GM19455 (cell line): ENCODE results near the gene ANKRD33B.
"Not testable (repeated sequence)": the region's sequence is repeated elsewhere in the genome, so short reads cannot be mapped to it uniquely, and the experiment has no call there.

Experiments
- ATAC-seq: cut with Tn5 transposase; IDR thresholded peaks from one replicate; pipeline ENCODE4 v1.9.1; 2021; ENCODE audit not compliant: unreplicated experiment

ANKRD33B gene

GRCh38 chr5:10633271-10634049 is 69.6 kb downstream of the ANKRD33B start:
- ATAC-seq, result no peak

DNA sequence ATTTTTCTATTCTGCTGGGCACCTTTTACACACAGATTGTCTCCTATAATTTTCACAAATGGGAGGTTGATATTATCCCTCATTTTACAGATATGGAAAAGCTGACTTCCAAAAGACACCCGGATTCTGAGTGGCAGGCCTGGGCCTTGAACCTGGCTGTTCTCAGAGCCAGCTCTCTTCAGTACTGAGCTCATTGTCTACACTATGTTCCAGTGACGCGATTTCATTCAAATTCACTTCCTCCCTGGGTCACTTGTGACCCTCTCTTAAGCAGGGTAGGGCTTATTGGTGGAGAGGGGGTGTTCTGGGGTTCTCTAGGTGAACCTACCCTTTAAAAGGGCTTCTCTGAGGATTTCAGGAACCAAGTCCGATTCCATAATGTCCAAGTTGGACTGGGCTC is 70.2 kb downstream of the ANKRD33B start:
- ATAC-seq, result no peak

GRCh38 chr5:10634562-10634961 is 70.7 kb downstream of the ANKRD33B start:
- ATAC-seq, result no peak

- ATAC-seq, result peak; percentile 70
Measured at GRCh38 chr5:10635257-10635866, 71.5 kb downstream of the ANKRD33B start.

GRCh38 chr5:10635867-10636350 is 72.0 kb downstream of the ANKRD33B start:
- no peak for ATAC-seq

- ATAC-seq, result no peak
Measured at GRCh38 chr5:10636363-10637142, 72.7 kb downstream of the ANKRD33B start.

DNA sequence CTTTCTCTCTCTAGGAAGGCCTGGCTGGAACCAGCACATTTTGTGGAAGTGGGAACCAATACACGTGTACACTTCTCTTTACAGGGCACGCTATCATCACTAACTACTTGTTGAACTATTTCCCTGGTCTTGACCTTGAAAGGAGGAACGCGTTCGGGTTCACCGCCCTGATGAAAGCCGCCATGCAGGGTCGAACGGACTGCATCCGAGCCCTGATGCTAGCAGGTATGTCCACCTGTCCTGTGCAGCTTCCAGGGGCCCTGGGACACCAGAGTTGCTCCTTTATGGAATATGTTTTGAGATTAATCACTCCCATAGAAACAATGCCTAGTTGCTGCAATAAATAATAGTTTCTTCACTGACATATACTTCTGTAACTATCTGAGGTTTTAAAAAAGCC is 74.1 kb downstream of the ANKRD33B start:
- ATAC-seq, result no peak

DNA sequence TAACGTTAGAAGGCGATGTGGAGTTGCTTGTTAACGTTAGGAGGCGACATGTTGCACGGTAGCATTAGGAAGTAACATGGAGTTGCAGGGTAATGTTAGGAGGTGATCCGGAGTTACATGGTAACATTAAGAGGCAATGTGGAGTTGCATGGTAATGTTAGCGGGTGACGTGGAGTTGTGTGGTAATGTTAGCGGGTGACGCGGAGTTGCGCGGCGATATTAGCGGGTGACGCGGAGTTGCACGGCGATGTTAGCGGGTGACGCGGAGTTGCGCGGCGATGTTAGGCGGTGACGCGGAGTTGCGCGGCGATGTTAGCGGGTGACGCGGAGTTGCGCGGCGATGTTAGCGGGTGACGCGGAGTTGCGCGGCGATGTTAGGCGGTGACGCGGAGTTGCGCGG is 74.9 kb downstream of the ANKRD33B start:
- ATAC-seq, result not testable (repeated sequence)

DNA sequence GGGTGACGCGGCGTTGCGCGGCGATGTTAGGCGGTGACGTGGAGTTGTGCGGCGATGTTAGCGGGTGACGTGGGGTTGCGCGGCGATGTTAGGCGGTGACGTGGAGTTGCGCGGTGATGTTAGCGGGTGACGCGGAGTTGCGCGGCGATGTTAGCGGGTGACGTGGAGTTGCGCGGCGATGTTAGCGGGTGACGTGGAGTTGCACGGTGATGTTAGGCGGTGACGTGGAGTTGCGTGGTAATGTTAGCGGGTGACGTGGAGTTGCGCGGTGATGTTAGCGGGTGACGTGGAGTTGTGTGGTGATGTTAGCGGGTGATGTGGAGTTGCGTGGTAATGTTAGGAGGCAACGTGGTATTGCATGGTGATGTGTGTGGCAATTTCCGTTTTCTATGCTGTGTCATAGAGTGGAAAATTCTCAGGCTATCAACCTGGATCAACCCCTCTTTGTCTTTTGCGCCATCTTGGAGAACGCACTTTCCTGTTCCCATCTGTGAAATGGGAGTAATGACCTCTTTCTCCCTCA is 76.0 kb downstream of the ANKRD33B start:
- no peak for ATAC-seq

DNA sequence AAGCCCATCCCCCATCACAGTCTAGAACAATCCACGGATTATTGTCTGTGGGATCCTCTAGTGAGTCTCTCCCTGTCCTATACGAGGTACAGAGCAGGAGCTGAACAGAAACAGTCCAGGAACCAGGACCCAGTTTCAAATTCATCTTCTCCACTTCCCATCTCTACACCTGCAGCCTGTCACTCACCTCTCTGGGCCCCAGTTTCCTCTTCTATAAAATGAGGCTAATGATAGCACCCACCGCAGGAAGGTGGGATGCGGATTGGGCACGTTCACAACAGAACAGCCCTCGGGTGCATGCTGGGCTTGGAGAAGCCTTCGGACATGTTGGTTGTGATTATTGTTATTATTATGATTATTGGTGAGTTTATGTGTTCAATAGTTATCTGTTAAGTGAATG is 78.5 kb downstream of the ANKRD33B start:
- ATAC-seq, result no peak

GRCh38 chr5:10644192-10644591 is 80.3 kb downstream of the ANKRD33B start:
- no peak for ATAC-seq

- no peak for ATAC-seq
Measured at GRCh38 chr5:10645146-10645545, 81.3 kb downstream of the ANKRD33B start.

DNA sequence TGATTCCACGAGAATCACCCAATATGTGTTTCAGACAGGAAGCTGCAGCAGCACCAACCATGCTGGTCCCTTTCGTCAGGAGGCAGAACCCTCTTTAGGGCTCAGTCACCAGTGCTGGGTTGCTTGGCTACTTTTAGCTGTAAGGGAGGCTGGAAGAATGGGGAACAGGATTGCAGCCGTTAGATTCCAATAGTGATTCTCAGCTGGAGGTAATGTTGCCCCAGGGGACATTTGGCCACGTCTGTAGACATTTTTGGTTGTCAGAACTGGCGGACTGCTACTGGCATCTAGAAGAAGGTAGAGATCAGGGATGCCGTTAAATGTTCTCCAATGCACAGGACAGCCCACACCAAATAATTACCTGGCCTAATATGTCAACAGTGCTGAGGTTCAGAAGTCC is 81.8 kb downstream of the ANKRD33B start:
- no peak for ATAC-seq

DNA sequence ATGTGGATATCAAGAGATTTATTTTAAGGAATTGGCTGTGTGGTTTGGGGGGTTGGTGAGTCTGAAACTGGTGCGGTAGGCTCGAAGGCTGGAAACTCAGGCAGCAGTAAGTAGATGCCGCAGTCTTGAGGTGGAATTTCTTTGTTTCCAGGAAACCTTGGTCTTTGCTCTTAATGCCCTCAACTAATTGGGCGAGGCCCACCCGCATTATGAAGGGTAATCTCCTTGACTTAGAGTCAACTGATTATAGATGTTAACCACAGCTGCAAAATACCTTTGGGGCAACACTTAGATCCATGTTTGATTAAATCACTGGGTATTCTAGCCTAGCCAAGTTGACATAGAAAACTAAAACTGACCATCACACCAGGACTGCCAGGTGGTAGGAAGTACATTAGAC is 83.8 kb downstream of the ANKRD33B start:
- no peak for ATAC-seq

DNA sequence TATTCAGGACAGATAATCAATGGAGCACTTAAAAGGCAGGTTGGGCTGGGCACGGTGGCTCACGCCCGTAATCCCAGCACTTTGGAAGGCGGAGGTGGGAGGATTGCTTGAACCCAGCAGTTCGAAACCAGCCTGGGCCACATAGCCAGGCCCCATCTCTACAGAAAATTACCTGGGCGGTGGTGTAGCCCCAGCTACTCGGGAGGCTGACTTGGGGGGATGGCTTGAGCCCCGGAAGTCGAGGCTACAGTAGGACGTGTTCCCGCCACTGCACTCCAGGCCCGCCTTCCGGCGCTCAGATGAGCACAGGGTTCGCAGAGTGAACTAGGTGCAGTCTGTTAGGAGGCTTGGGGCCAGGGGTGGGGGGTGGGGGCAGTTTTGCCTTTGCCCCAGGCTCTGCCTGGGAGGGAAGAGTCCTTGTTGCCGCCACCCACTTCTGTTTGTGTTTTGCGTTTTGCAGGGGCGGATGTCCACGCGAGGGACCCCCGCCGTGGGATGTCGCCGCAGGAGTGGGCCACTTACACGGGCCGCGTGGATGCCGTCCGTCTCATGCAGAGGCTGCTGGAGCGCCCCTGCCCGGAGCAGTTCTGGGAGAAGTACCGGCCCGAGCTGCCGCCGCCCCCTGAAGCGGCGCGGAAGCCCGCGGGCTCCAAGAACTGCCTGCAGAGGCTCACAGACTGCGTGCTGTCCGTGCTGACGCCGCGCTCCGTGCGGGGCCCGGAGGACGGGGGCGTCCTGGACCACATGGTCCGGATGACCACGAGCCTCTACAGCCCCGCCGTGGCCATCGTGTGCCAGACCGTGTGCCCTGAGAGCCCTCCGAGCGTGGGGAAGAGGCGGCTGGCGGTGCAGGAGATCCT is 85.2 kb downstream of the ANKRD33B start:
- no peak for ATAC-seq

GRCh38 chr5:10649666-10650380 is 86.0 kb downstream of the ANKRD33B start:
- ATAC-seq, result no peak

GRCh38 chr5:10652151-10652550 is 88.3 kb downstream of the ANKRD33B start:
- no peak for ATAC-seq

DNA sequence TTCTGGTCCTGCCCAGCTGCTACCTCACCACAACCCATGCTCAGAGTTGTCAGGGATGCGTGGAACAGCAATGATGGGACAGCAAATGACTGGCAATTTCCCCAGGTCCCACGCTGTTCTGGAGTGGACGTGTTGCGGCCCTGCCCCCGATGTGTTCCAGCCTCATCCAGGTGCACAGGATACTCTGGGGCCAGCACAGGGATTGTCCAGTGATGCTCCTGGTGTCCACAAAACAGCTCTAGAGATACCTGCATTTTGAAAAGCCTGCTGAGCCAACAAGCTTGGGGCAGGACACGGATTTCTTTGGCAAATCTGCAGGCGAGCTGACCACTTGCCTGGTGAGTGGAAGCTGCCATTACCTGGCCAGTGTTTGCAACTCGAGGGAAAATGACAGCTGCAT is 88.7 kb downstream of the ANKRD33B start:
- no peak for ATAC-seq

GRCh38 chr5:10653043-10653442 is 89.2 kb downstream of the ANKRD33B start:
- no peak for ATAC-seq
